ENCODE results near the gene SNCG. TPM values are rescaled to one million over a fixed set of nuclear protein-coding genes. Genes with fewer than 3 reads are reported as not detected.

The SNCG gene
- total RNA-seq, 1 experiment from 2014 or later = 5.5 TPM

- Histone ChIP-seq H4K91ac (ENCODE audit: insufficient read length, low read depth, low read length) (no peak overlapping the region), H2BK120ac (ENCODE audit: low read depth, low read length, poor library complexity, severe bottlenecking) (no peak overlapping the region), H3K18ac (ENCODE audit: insufficient read length, low read depth, low read length) (no peak overlapping the region), H3K79me1 (ENCODE audit: insufficient read depth, low read depth, low read length, poor library complexity, severe bottlenecking) (no peaks in the 10 kb centered on the region), H2AFZ (ENCODE audit: low read length) (no peak overlapping the region), H4K8ac (replicated peaks; ENCODE audit: insufficient read length, low read depth, low read length) (no peak overlapping the region), H4K20me1 (ENCODE audit: control insufficient read depth, insufficient read depth, insufficient read length) (no peaks in the 10 kb centered on the region), H2AK5ac (ENCODE audit: insufficient read length, low read length) (no peak overlapping the region), H2BK15ac (ENCODE audit: low read depth, low read length) (no peak overlapping the region), H2BK5ac (ENCODE audit: insufficient read length, low read length) (no peak overlapping the region), H3K9me3 (ENCODE audit: control insufficient read depth, low read depth, low read length) (no peaks in the 10 kb centered on the region), H3K9ac (ENCODE audit: extremely low read depth, insufficient read length, low read length) (no peak overlapping the region), H2BK12ac (ENCODE audit: insufficient read length, low read depth, low read length) (no peak overlapping the region), H3K23ac (ENCODE audit: insufficient read length, low read depth, low read length) (no peak overlapping the region), H3K79me2 (ENCODE audit: insufficient read depth, low read length) (no peaks in the 10 kb centered on the region), H3K27me3 (ENCODE audit: insufficient read depth, low read length) (no peaks in the 10 kb centered on the region), H3K27ac (ENCODE audit: insufficient read length, low read depth, low read length) (no peak overlapping the region), H3K56ac (ENCODE audit: insufficient read length, low read depth, low read length) (no peak overlapping the region), H3K4me1 (ENCODE audit: insufficient read depth, low read length) (peaks cover 2% of the 10 kb centered on the region; the same call in 1 of the 2 replicates), H2BK20ac (ENCODE audit: low read depth, low read length, poor library complexity, severe bottlenecking) (no peak overlapping the region), H3K4me2 (ENCODE audit: insufficient read depth, insufficient read length, low read length) (no peak overlapping the region), H4K5ac (ENCODE audit: insufficient read length, low read depth, low read length) (no peak overlapping the region), H3T11ph (ENCODE audit: low read length) (no peak overlapping the region), H3K14ac (ENCODE audit: insufficient read depth, low read length) (no peak overlapping the region), H3K4ac (ENCODE audit: low read depth, low read length) (no peak overlapping the region), H3K23me2 (ENCODE audit: insufficient read length, low read depth, low read length, poor library complexity, severe bottlenecking) (no peaks in the 10 kb centered on the region)
- no peaks in the 10 kb centered on the region for H3K27me3 Mint-ChIP-seq (ENCODE audit: low read depth)
- WGBS (ENCODE audit: extremely low coverage, insufficient read length, low lambda C conversion rate) = no CpG with 5 or more reads among the region's 7 CpGs
- DNase-seq = no peak
- peaks cover 26 to 37% of the 10 kb centered on the region in 2 experiments for H3K4me1 Mint-ChIP-seq
- H3K36me3 Mint-ChIP-seq (ENCODE audit: insufficient read depth in 1 of 3, low read depth in 3 of 3) = no peaks in the 10 kb centered on the region
- H3K9me3 Mint-ChIP-seq = no peaks in the 10 kb centered on the region
- H3K27ac Mint-ChIP-seq = no peak overlapping the region
- no peak for TF ChIP-seq CTCF (conservative IDR thresholded peaks at IDR 0.05)
- no peak overlapping the region for H3K4me3 Mint-ChIP-seq
Measured at GRCh38 chr10:86962981-86963310, 4.5 kb downstream of the SNCG start.
